OCI-LY7 (cell line): ENCODE data around the gene ELFN1. TPM values are rescaled to one million over a fixed set of nuclear protein-coding genes. Genes with fewer than 3 reads are reported as not detected.

Experiments used
- Bru-seq: library from RNA; stranded (reverse); fragments of 400-500 nt; gene quantifications from one replicate; lab custom pipeline; 2021; lab: Mats Ljungman, UMichigan
- BruChase-seq, 2 experiments: library from RNA; stranded (reverse); fragments of 400-500 nt; gene quantifications; one replicate each; lab custom pipeline; 2021; lab: Mats Ljungman, UMichigan
- BruUV-seq: library from RNA; stranded (reverse); fragments of 400-500 nt; replicated peaks from 2 replicates; lab custom pipeline; 2021; lab: Mats Ljungman, UMichigan
- CTCF ChIA-PET: fragments of 300-600 bp; sonication (Branson Sonifier 250); formaldehyde crosslinking; loops from one replicate; lab custom pipeline; 2022; ENCODE audit warnings: antibody characterized with exemption; ENCODE audit not compliant: unreplicated experiment; lab: Charles Lee
- POLR2A ChIA-PET: fragments of 300-600 bp; sonication (Branson Sonifier 250); formaldehyde crosslinking; loops from one replicate; lab custom pipeline; 2022; ENCODE audit warnings: antibody characterized with exemption; lab: Charles Lee
- DNase-seq: peaks from one replicate; pipeline ENCODE4 v3.0.0-alpha.2; 2015; ENCODE audit warnings: low spot score
- H2AFZ ChIP-seq: fragments of 200-600 bp; sonication (generic), shearing (Covaris generic); 2 replicates; pipeline ENCODE4 v1.6.1; 2014; ENCODE audit warnings: mild to moderate bottlenecking, antibody characterized with exemption, low read length, moderate library complexity
- H3K27ac ChIP-seq: fragments of 200-600 bp; sonication (generic); 2 replicates; pipeline ENCODE4 v1.5.1; 2014; ENCODE audit warnings: mixed run types, low read depth, mild to moderate bottlenecking, moderate library complexity, low read length, inconsistent platforms; ENCODE audit not compliant: poor library complexity, severe bottlenecking
- H3K36me3 ChIP-seq: fragments of 200-600 bp; sonication (generic); 2 replicates; pipeline ENCODE4 v1.6.1; 2014; ENCODE audit warnings: mild to moderate bottlenecking, antibody characterized with exemption, low read length, moderate library complexity, mixed read lengths; ENCODE audit not compliant: insufficient read depth
- H3K4me1 ChIP-seq: fragments of 200-600 bp; sonication (generic); 2 replicates; pipeline ENCODE4 v1.5.1; 2014; ENCODE audit warnings: mild to moderate bottlenecking, low read length; ENCODE audit not compliant: insufficient read depth, poor library complexity, severe bottlenecking
- H3K4me2 ChIP-seq: fragments of 200-600 bp; sonication (generic); 2 replicates; pipeline ENCODE4 v1.6.1; 2014; ENCODE audit warnings: mild to moderate bottlenecking, low read length
- H3K4me3 ChIP-seq: fragments of 200-600 bp; sonication (generic); 2 replicates; pipeline ENCODE4 v1.5.1; 2014; ENCODE audit warnings: mild to moderate bottlenecking, low read depth, low read length; ENCODE audit not compliant: poor library complexity, severe bottlenecking
- H3K79me2 ChIP-seq: fragments of 200-600 bp; sonication (generic); 2 replicates; pipeline ENCODE4 v1.6.1; 2016; ENCODE audit warnings: low read depth, mild to moderate bottlenecking, low read length, moderate library complexity, mixed read lengths; ENCODE audit not compliant: insufficient read depth
- H3K9me2 ChIP-seq: fragments of 200-600 bp; sonication (generic); 2 replicates; pipeline ENCODE4 v1.6.1; 2016; ENCODE audit warnings: mild to moderate bottlenecking, low read length, mixed read lengths; ENCODE audit not compliant: insufficient read depth
- H3K9me3 ChIP-seq: fragments of 200-600 bp; sonication (generic); 2 replicates; pipeline ENCODE4 v1.6.1; 2014; ENCODE audit warnings: mild to moderate bottlenecking, mixed run types, low read length, mixed read lengths
- H4K20me1 ChIP-seq: fragments of 200-600 bp; sonication (generic); 2 replicates; pipeline ENCODE4 v1.6.1; 2014; ENCODE audit warnings: mild to moderate bottlenecking, antibody characterized with exemption, low read length, moderate library complexity, mixed read lengths; ENCODE audit not compliant: insufficient read depth
- CTCF ChIP-seq: fragments of 200-600 bp; sonication (generic); conservative IDR thresholded peaks from 2 replicates; pipeline ENCODE4 v1.5.1; 2014; ENCODE audit warnings: mild to moderate bottlenecking, antibody characterized with exemption, low read length, moderate library complexity, mixed read lengths
- EZH2phosphoT487 ChIP-seq: fragments of 200-600 bp; sonication (generic); IDR thresholded peaks from 2 replicates; pipeline ENCODE4 v1.6.1; 2018; ENCODE audit warnings: low read depth, borderline replicate concordance, mild to moderate bottlenecking, mixed run types, antibody characterized with exemption, low read length, moderate library complexity, mixed read lengths
- intact Hi-C: fragments of 100-400 bp; cut with micrococcal nuclease; formaldehyde crosslinking; loops from one replicate; pipeline ENCODE4 v1.10.0; 2022; ENCODE audit not compliant: unreplicated experiment
- long read RNA-seq: library from polyadenylated mRNA; stranded (forward); transcript quantifications from one replicate; pipeline ENCODE4 v2.0.0, GENCODE V29; 2022
- total RNA-seq, 2 experiments: library from RNA; depleted of rRNA in 1 of 2; stranded (reverse); fragments of >200 nt in 1 of 2; shearing (Covaris generic) in 1 of 2; gene quantifications; 2 replicates each; pipeline ENCODE4 v1.2.3, GENCODE V29; 2014 to 2022

ELFN1 gene
- total RNA-seq (2014; rRNA removed; shearing (Covaris generic)) = not detected in 2 replicates
- not detected in 2 replicates for total RNA-seq (2022)
- Bru-seq, nascent RNA = not detected
- BruChase-seq, experiment 1, labeled RNA remaining after a 6-hour chase = not detected
- BruChase-seq, experiment 2, labeled RNA remaining after a 2-hour chase = not detected
- long read RNA-seq = 0 reads

GRCh38 chr7:1669954-1670893, at the start of gene ELFN1:
ELFN1 (plus strand) TSS chr7:1670277; CDS start chr7:1744597, 74,320 bp downstream.
- H4K20me1 ChIP-seq = no peaks in the 10 kb centered on the region
- CTCF ChIA-PET = no interaction called here
- intact Hi-C loops = loop anchor here (10.0 kb wide), 1 partner anchor 95 kb away; the partner anchor contains the start of gene PSMG3

GRCh38 chr7:1620835-1621234, 49.2 kb upstream of the ELFN1 start:
- H3K4me1 ChIP-seq = no peaks in the 10 kb centered on the region
- no peak overlapping the region for H2AFZ ChIP-seq
- no peak overlapping the region for H3K4me2 ChIP-seq
- no peaks in the 10 kb centered on the region for H3K79me2 ChIP-seq
- no peak for DNase-seq
- no peaks in the 10 kb centered on the region for H4K20me1 ChIP-seq
- H3K27ac ChIP-seq = no peak overlapping the region
- POLR2A ChIA-PET = no interaction called here
- H3K9me3 ChIP-seq = no peaks in the 10 kb centered on the region
- CTCF ChIA-PET = no interaction called here
- H3K36me3 ChIP-seq = no peaks in the 10 kb centered on the region
- TF ChIP-seq CTCF = no peak
- no peak for TF ChIP-seq EZH2phosphoT487
- BruUV-seq = no TSS peak
- no peaks in the 10 kb centered on the region for H3K9me2 ChIP-seq
- H3K4me3 ChIP-seq = no peak overlapping the region
- intact Hi-C loops = no loop called here

More at GRCh38 chr7:1669954-1670893, at the start of gene ELFN1:
- no peak within 1 kb of the TSS for H2AFZ ChIP-seq
- no peaks in the 10 kb centered on the region for H3K36me3 ChIP-seq
- no peaks in the 10 kb centered on the region for H3K79me2 ChIP-seq
- H3K9me3 ChIP-seq = no peaks in the 10 kb centered on the region
- no peak within 1 kb of the TSS for H3K4me2 ChIP-seq
- POLR2A ChIA-PET = no interaction called here
- no peak for TF ChIP-seq CTCF
- no peak for TF ChIP-seq EZH2phosphoT487
- no peak for DNase-seq
- BruUV-seq = no TSS peak
- no peaks in the 10 kb centered on the region for H3K9me2 ChIP-seq
- no peak within 1 kb of the TSS for H3K27ac ChIP-seq
- no peak within 1 kb of the TSS for H3K4me3 ChIP-seq
- no peaks in the 10 kb centered on the region for H3K4me1 ChIP-seq
